T-helper 2 cell treated with Interferon-gamma antibody and Interleukin-4, amounts not matched to agents 100 ng/mL and 5 ng/mL, for 36 hours (primary cell): ENCODE data around the gene CYB561D1. TPM values are rescaled to one million over a fixed set of nuclear protein-coding genes. Genes with fewer than 3 reads are reported as not detected.
"Not testable (repeated sequence)": the region's sequence is repeated elsewhere in the genome, so short reads cannot be mapped to it uniquely, and the experiment has no call there.

Source experiments
- intact Hi-C: fragments of 100-400 bp; cut with micrococcal nuclease; formaldehyde crosslinking; loops from one replicate; pipeline ENCODE4 v1.15.1; 2023
- total RNA-seq: library from RNA; stranded (reverse); gene quantifications from 2 replicates; pipeline ENCODE4 v1.2.3, GENCODE V29; 2022

The CYB561D1 gene
- 16.6 and 18.3 TPM in 2 replicates for total RNA-seq

- intact Hi-C loops = loop anchor here (1.0 to 5.0 kb wide), 6 partner anchors 11 to 232 kb away; partner anchors contain the start of genes AMIGO1, ATXN7L2, GNAI3 and PSMA5
Measured at GRCh38 chr1:109493805-109494539, at the start of gene CYB561D1. Gene CYB561D1, plus strand, starts transcription at chr1:109494094. Its CDS starts 46 bp downstream, at chr1:109494140.

- intact Hi-C loops = no loop called here
Measured at GRCh38 chr1:109444346-109444745, 49.5 kb upstream of the CYB561D1 start.

- intact Hi-C loops = not testable (repeated sequence)
Measured at GRCh38 chr1:109445949-109446695, 47.8 kb upstream of the CYB561D1 start.

GRCh38 chr1:109447524-109447923 lies 46.4 kb upstream of the CYB561D1 start:
- intact Hi-C loops = no loop called here

- intact Hi-C loops = no loop called here
Measured at GRCh38 chr1:109454497-109455133, 39.3 kb upstream of the CYB561D1 start.

GRCh38 chr1:109457819-109458218 lies 36.1 kb upstream of the CYB561D1 start:
- intact Hi-C loops = no loop called here

GRCh38 chr1:109466125-109466451 lies 27.8 kb upstream of the CYB561D1 start:
- intact Hi-C loops = no loop called here

GRCh38 chr1:109466452-109467300 lies 27.2 kb upstream of the CYB561D1 start, which contains the start of gene SYPL2:
Gene SYPL2, plus strand, starts transcription at chr1:109466546. Its CDS starts 298 bp downstream, at chr1:109466844.
- intact Hi-C loops = no loop called here

GRCh38 chr1:109467301-109467777 lies 26.6 kb upstream of the CYB561D1 start:
- intact Hi-C loops = no loop called here

GRCh38 chr1:109468061-109468460 lies 25.8 kb upstream of the CYB561D1 start:
- intact Hi-C loops = no loop called here

GRCh38 chr1:109468903-109469302 lies 25.0 kb upstream of the CYB561D1 start:
- intact Hi-C loops = no loop called here

- intact Hi-C loops = no loop called here
Measured at GRCh38 chr1:109470245-109470644, 23.6 kb upstream of the CYB561D1 start.

GRCh38 chr1:109472779-109473178 lies 21.1 kb upstream of the CYB561D1 start:
- intact Hi-C loops = no loop called here

- intact Hi-C loops = not testable (repeated sequence)
Measured at GRCh38 chr1:109473284-109474057, 20.4 kb upstream of the CYB561D1 start.

- intact Hi-C loops = no loop called here
Measured at GRCh38 chr1:109474697-109475096, 19.2 kb upstream of the CYB561D1 start.

- intact Hi-C loops = no loop called here
Measured at GRCh38 chr1:109475261-109475660, 18.6 kb upstream of the CYB561D1 start.

GRCh38 chr1:109476825-109477224 lies 17.1 kb upstream of the CYB561D1 start:
- intact Hi-C loops = no loop called here

GRCh38 chr1:109477821-109478220 lies 16.1 kb upstream of the CYB561D1 start:
- intact Hi-C loops = no loop called here

- intact Hi-C loops = no loop called here
Measured at GRCh38 chr1:109478806-109479205, 15.1 kb upstream of the CYB561D1 start.

GRCh38 chr1:109479311-109479710 lies 14.6 kb upstream of the CYB561D1 start:
- intact Hi-C loops = no loop called here
